B cell (primary cell): Measurements from ENCODE around the gene CAMK4. TPM values are rescaled to one million over a fixed set of nuclear protein-coding genes. Genes with fewer than 3 reads are reported as not detected.

Experiments used
- ATAC-seq: fragments of 200-7000 bp; cut with Tn5 transposase; one replicate; pipeline ENCODE4 v1.10.0; 2021; ENCODE audit warnings: low read depth, mild to moderate bottlenecking, moderate number of reproducible peaks, moderate library complexity
- CTCF ChIA-PET: fragments of 350-600 bp; sonication (Branson Sonifier 250); formaldehyde crosslinking; loops from one replicate; lab custom pipeline; 2021; ENCODE audit warnings: antibody characterized with exemption, inconsistent platforms; lab: Charles Lee
- POLR2A ChIA-PET: fragments of 350-600 bp; sonication (Branson Sonifier 250); formaldehyde crosslinking; loops from one replicate; lab custom pipeline; 2021; ENCODE audit warnings: antibody characterized with exemption; lab: Charles Lee
- DNase-seq: peaks from one replicate; pipeline ENCODE4 v3.0.0; 2013
- H2AFZ ChIP-seq: 2 replicates; pipeline ENCODE4 v1.6.1; 2012; ENCODE audit warnings: mild to moderate bottlenecking, low read depth, low read length; ENCODE audit not compliant: insufficient read depth, poor library complexity, severe bottlenecking
- H3K27ac ChIP-seq, 2 donors: 1 replicate in 1 of 2; 2 replicates in 1 of 2; pipeline ENCODE4 v1.5.1; 2012 to 2013; ENCODE audit warnings: low read length in 2 of 2, mild to moderate bottlenecking in 2 of 2, moderate library complexity in 1 of 2
- H3K27me3 ChIP-seq, 4 experiments: fragments of 200-600 bp in 1 of 4; sonication (generic) in 1 of 4; replicated peaks in 1 of 4; 1 replicate in 2 of 4; 2 replicates in 2 of 4; pipeline versions ENCODE4 v1.6.1 to v1.7.0; 2013 to 2016; ENCODE audit warnings: low read length in 3 of 4, mild to moderate bottlenecking in 2 of 4, mixed read lengths in 1 of 4, moderate library complexity in 1 of 4; ENCODE audit not compliant: insufficient read depth in 4 of 4, control insufficient read depth in 3 of 4; ENCODE audit errors: control extremely low read depth in 1 of 4
- H3K36me3 ChIP-seq, 2 experiments: replicated peaks in 1 of 2; 1 replicate in 1 of 2; 2 replicates in 1 of 2; pipeline versions ENCODE4 v1.6.1 to v1.7.1; 2013; ENCODE audit warnings: low read length in 1 of 2; ENCODE audit not compliant: insufficient read depth in 2 of 2, control insufficient read depth in 1 of 2; ENCODE audit errors: control extremely low read depth in 1 of 2, extremely low read depth in 1 of 2
- H3K4me1 ChIP-seq, 2 donors: fragments of 200-600 bp in 1 of 2; sonication (generic) in 1 of 2; 1 replicate in 1 of 2; 2 replicates in 1 of 2; pipeline versions ENCODE4 v1.5.1 to v1.6.1; 2013 to 2017; ENCODE audit warnings: low read length in 2 of 2; ENCODE audit not compliant: control insufficient read depth in 2 of 2, insufficient read depth in 2 of 2
- H3K4me2 ChIP-seq: replicated peaks from 2 replicates; pipeline ENCODE3; 2012; ENCODE audit warnings: mild to moderate bottlenecking, low read depth, low read length; ENCODE audit not compliant: poor library complexity, severe bottlenecking
- H3K4me3 ChIP-seq, 5 experiments: fragments of 200-600 bp in 1 of 5; sonication (generic) in 1 of 5; 1 replicate in 3 of 5; 2 replicates in 2 of 5; pipeline versions ENCODE4 v1.5.1 to v1.7.0; 2011 to 2016; ENCODE audit warnings: low read length in 4 of 5, mild to moderate bottlenecking in 4 of 5, low read depth in 2 of 5, control low read depth in 1 of 5, moderate library complexity in 1 of 5; ENCODE audit not compliant: insufficient read depth in 1 of 5; ENCODE audit errors: control extremely low read depth in 1 of 5, extremely low read depth in 1 of 5
- H3K79me2 ChIP-seq: fragments of 200-600 bp; sonication (generic); one replicate; pipeline ENCODE4 v1.6.0; 2016; ENCODE audit warnings: low read length; ENCODE audit not compliant: control insufficient read depth, insufficient read depth
- H3K9ac ChIP-seq: fragments of 200-600 bp; sonication (generic); 2 replicates; pipeline ENCODE4 v1.6.1; 2017; ENCODE audit warnings: mild to moderate bottlenecking, low read length, moderate library complexity
- H3K9me3 ChIP-seq, 3 donors: one replicate each; pipeline versions ENCODE4 v1.6.1 to v1.7.1; 2013; ENCODE audit warnings: low read length in 2 of 3; ENCODE audit not compliant: control insufficient read depth in 2 of 3, insufficient read depth in 1 of 3; ENCODE audit errors: control extremely low read depth in 1 of 3
- H4K20me1 ChIP-seq: 2 replicates; pipeline ENCODE4 v1.6.0; 2012; ENCODE audit warnings: mild to moderate bottlenecking, low read length; ENCODE audit not compliant: insufficient read depth, control insufficient read depth, poor library complexity, severe bottlenecking
- H3K27ac Mint-ChIP-seq: one replicate; pipeline ENCODE4 v1.8.0; 2021; ENCODE audit warnings: mixed read lengths
- H3K27me3 Mint-ChIP-seq: one replicate; pipeline ENCODE4 v1.8.0; 2021; ENCODE audit warnings: mixed read lengths
- H3K4me1 Mint-ChIP-seq: one replicate; pipeline ENCODE4 v1.8.0; 2021; ENCODE audit warnings: mixed read lengths
- H3K4me3 Mint-ChIP-seq: one replicate; pipeline ENCODE4 v1.8.0; 2021; ENCODE audit warnings: mixed read lengths
- H3K9me3 Mint-ChIP-seq: one replicate; pipeline ENCODE4 v1.8.0; 2022; ENCODE audit warnings: mixed read lengths; ENCODE audit not compliant: insufficient read depth
- EZH2 ChIP-seq: IDR thresholded peaks from 2 replicates; pipeline ENCODE4 v1.6.1; 2012; ENCODE audit warnings: borderline replicate concordance, low read depth, mild to moderate bottlenecking, moderate library complexity, low read length; ENCODE audit not compliant: insufficient read depth, poor library complexity, severe bottlenecking
- WGBS: methylation state at CpG from one replicate; pipeline ENCODE4 v1.1.5; 2013; ENCODE audit warnings: missing lambda C conversion rate; ENCODE audit not compliant: insufficient coverage; 5-methylcytosine and 5-hydroxymethylcytosine counted together
- intact Hi-C: fragments of 100-400 bp; cut with micrococcal nuclease; formaldehyde crosslinking; loops from one replicate; pipeline ENCODE4 v1.10.0; 2022
- polyA plus RNA-seq: library from polyadenylated mRNA; depleted of rRNA; stranded (reverse); fragments of >200 nt; gene quantifications from 2 replicates; pipeline ENCODE4 v1.2.3, GENCODE V29; 2012
- total RNA-seq, 2 donors: library from RNA; stranded (reverse); fragments of 120-200 nt in 1 of 2; gene quantifications; 1 replicate in 1 of 2; 2 replicates in 1 of 2; pipeline versions ENCODE4 v1.2.3 to v1.2.4, GENCODE V29; 2013 to 2022
- TF ChIP-seq, protein P1 (sequence below): fragments of 200-600 bp; IDR thresholded peaks from one replicate; pipeline ENCODE4 v1.8.0; 2022; ENCODE audit warnings: antibody characterized with exemption, mild to moderate bottlenecking

Gene CAMK4
- total and polyA plus RNA-seq, 2 donors (not counting 1 experiment from before 2014, with no cell fraction given): 0.78 to 4.8 TPM

DNA sequence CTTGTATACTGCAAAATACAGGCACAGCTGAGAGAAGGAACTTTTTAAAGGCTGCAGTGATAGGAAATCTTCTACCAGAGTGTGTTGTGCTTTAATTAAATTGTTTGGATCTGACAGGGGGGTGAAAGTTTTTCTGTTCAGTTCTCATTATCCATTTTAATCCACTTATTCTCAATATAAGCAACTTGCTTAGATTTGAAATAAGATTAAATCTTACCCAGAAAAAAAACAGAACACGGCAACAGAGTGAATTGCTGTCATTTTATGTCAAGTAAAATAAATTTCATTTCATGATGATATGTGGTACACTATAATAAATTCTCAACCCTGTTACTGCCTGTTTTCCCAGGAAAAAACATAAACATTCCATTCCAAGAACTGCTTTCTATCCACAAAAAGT lies 37.1 kb upstream of the CAMK4 start:
- Mint-ChIP-seq H3K27ac (no peak overlapping the region), H3K4me3 (no peak overlapping the region), H3K27me3 (peaks cover 13% of the 10 kb centered on the region), H3K9me3 (no peaks in the 10 kb centered on the region), H3K4me1 (no peaks in the 10 kb centered on the region)
- intact Hi-C loops: no loop called here
- Histone ChIP-seq H3K27me3 (peaks cover 0 to 8% (median 0%) of the 10 kb centered on the region in 4 experiments), H3K36me3 (no peaks in the 10 kb centered on the region), H3K9me3 (no peaks in the 10 kb centered on the region), H3K9ac (no peak overlapping the region), H3K4me1 (no peaks in the 10 kb centered on the region), H4K20me1 (no peaks in the 10 kb centered on the region), H3K79me2 (no peaks in the 10 kb centered on the region), H3K4me2 (no peak overlapping the region), H3K4me3 (no peak overlapping the region), H2AFZ (no peak overlapping the region), H3K27ac (no peak overlapping the region)
- TF ChIP-seq, protein P1, sequence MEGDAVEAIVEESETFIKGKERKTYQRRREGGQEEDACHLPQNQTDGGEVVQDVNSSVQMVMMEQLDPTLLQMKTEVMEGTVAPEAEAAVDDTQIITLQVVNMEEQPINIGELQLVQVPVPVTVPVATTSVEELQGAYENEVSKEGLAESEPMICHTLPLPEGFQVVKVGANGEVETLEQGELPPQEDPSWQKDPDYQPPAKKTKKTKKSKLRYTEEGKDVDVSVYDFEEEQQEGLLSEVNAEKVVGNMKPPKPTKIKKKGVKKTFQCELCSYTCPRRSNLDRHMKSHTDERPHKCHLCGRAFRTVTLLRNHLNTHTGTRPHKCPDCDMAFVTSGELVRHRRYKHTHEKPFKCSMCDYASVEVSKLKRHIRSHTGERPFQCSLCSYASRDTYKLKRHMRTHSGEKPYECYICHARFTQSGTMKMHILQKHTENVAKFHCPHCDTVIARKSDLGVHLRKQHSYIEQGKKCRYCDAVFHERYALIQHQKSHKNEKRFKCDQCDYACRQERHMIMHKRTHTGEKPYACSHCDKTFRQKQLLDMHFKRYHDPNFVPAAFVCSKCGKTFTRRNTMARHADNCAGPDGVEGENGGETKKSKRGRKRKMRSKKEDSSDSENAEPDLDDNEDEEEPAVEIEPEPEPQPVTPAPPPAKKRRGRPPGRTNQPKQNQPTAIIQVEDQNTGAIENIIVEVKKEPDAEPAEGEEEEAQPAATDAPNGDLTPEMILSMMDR: no peak
- TF ChIP-seq EZH2: no peak
- POLR2A ChIA-PET: no interaction called here
- DNase-seq: no peak
- ATAC-seq: no peak
- CTCF ChIA-PET: no interaction called here
- no CpG with 5 or more reads among the region's 1 CpG for WGBS

DNA sequence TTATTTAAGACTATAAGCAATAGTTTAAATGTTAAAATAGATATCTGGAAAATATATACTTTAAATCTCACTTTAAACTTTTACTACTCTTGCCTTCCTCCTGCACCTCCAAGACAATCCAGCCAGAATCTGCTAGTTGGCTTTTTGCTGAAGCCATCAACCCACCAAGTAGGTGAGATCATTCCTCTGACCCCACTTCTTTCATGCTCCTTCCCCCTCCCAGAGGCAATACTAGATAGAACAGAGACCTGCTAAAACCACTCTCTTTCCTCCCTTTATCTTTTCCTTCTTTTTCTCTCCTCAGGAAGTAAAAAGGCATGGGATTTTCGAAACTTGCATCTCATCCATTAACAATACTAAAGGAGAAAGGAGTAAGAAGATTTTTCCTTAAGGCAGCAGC lies 30.1 kb upstream of the CAMK4 start:
- peaks cover 25% of the 10 kb centered on the region for H3K27me3 Mint-ChIP-seq
- no peaks in the 10 kb centered on the region for H3K36me3 ChIP-seq
- no peak overlapping the region for H3K4me3 ChIP-seq
- no peak for TF ChIP-seq EZH2
- TF ChIP-seq, protein P1: no peak
- CTCF ChIA-PET: no interaction called here
- no peaks in the 10 kb centered on the region for H4K20me1 ChIP-seq
- H3K9ac ChIP-seq: no peak overlapping the region
- H3K4me2 ChIP-seq: no peak overlapping the region
- no peak overlapping the region for H3K27ac Mint-ChIP-seq
- no peak overlapping the region for H3K27ac ChIP-seq
- POLR2A ChIA-PET: no interaction called here
- H3K4me1 ChIP-seq: no peaks in the 10 kb centered on the region
- DNase-seq (no peak), ATAC-seq (no peak)
- no peaks in the 10 kb centered on the region for H3K79me2 ChIP-seq
- no peak overlapping the region for H2AFZ ChIP-seq
- intact Hi-C loops: no loop called here
- H3K27me3 ChIP-seq: peaks cover 0 to 12% (median 1%) of the 10 kb centered on the region in 4 experiments
- H3K9me3 Mint-ChIP-seq: no peaks in the 10 kb centered on the region
- no CpG with 5 or more reads among the region's 1 CpG for WGBS
- H3K4me3 Mint-ChIP-seq: no peak overlapping the region
- no peaks in the 10 kb centered on the region for H3K4me1 Mint-ChIP-seq
- no peaks in the 10 kb centered on the region for H3K9me3 ChIP-seq
